Central memory CD4-positive, alpha-beta T cell (primary cell): Measurements from ENCODE around the gene CDH12.
"Not testable (repeated sequence)": the region's sequence is repeated elsewhere in the genome, so short reads cannot be mapped to it uniquely, and the experiment has no call there.

Source experiments
- DNase-seq: peaks from one replicate; pipeline ENCODE4 v3.0.0; 2022

Gene CDH12

GRCh38 chr5:22111320-22111719, 741.8 kb downstream of the CDH12 start:
- no peak for DNase-seq

GRCh38 chr5:22109315-22109714, 743.8 kb downstream of the CDH12 start:
- no peak for DNase-seq

GRCh38 chr5:22108545-22108944, 744.6 kb downstream of the CDH12 start:
- no peak for DNase-seq

- DNase-seq = no peak
These were observed 750.3 kb downstream of the CDH12 start for GRCh38 chr5:22102823-22103359.

- DNase-seq = no peak
These were observed 764.6 kb downstream of the CDH12 start for GRCh38 chr5:22088517-22088916.

- no peak for DNase-seq
These were observed 773.6 kb downstream of the CDH12 start for GRCh38 chr5:22079566-22079965.

GRCh38 chr5:22079002-22079401, 774.1 kb downstream of the CDH12 start:
- no peak for DNase-seq

- DNase-seq = no peak
These were observed 776.6 kb downstream of the CDH12 start for GRCh38 chr5:22076586-22076985.

- no peak for DNase-seq
These were observed 782.9 kb downstream of the CDH12 start for GRCh38 chr5:22070186-22070728.

GRCh38 chr5:22063717-22064116, 789.4 kb downstream of the CDH12 start:
- DNase-seq = no peak

- no peak for DNase-seq
These were observed 794.5 kb downstream of the CDH12 start for GRCh38 chr5:22058620-22059019.

GRCh38 chr5:22057012-22057411, 796.1 kb downstream of the CDH12 start:
- DNase-seq = no peak

GRCh38 chr5:22056601-22057000, 796.5 kb downstream of the CDH12 start:
- DNase-seq = no peak

- no peak for DNase-seq
These were observed 799.9 kb downstream of the CDH12 start for GRCh38 chr5:22053195-22053594.

- no peak for DNase-seq
These were observed 801.3 kb downstream of the CDH12 start for GRCh38 chr5:22051881-22052280.

GRCh38 chr5:22050931-22051330, 802.2 kb downstream of the CDH12 start:
- DNase-seq = no peak

GRCh38 chr5:22044229-22044628, 808.9 kb downstream of the CDH12 start:
- no peak for DNase-seq

GRCh38 chr5:22036061-22036460, 817.1 kb downstream of the CDH12 start:
- no peak for DNase-seq

- DNase-seq = no peak
These were observed 820.1 kb downstream of the CDH12 start for GRCh38 chr5:22033066-22033465.

- DNase-seq = no peak
These were observed 829.4 kb downstream of the CDH12 start for GRCh38 chr5:22023784-22024183.

- not testable (repeated sequence) for DNase-seq
These were observed 840.3 kb downstream of the CDH12 start for GRCh38 chr5:22012893-22013292.

GRCh38 chr5:22010808-22011207, 842.3 kb downstream of the CDH12 start:
- not testable (repeated sequence) for DNase-seq

- DNase-seq = not testable (repeated sequence)
These were observed 852.0 kb downstream of the CDH12 start for GRCh38 chr5:22001097-22001496.

GRCh38 chr5:21985799-21986198, 867.3 kb downstream of the CDH12 start:
- DNase-seq = not testable (repeated sequence)

- not testable (repeated sequence) for DNase-seq
These were observed 901.6 kb downstream of the CDH12 start for GRCh38 chr5:21951571-21951970.
